ENCODE measurements around the gene ARL8A. TPM values are rescaled to one million over a fixed set of nuclear protein-coding genes. Genes with fewer than 3 reads are reported as not detected.

Gene ARL8A
- total RNA-seq, 1 experiment from 2014 or later: 45.6 TPM

- Histone ChIP-seq H3K27me3 (ENCODE audit: insufficient read depth, low read length) (no peaks in the 10 kb centered on the region; the same call in 1 of the 2 replicates), H4K20me1 (ENCODE audit: insufficient read depth) (no peaks in the 10 kb centered on the region), H3K9ac (ENCODE audit: low read length) (no peak overlapping the region), H3K79me2 (ENCODE audit: insufficient read depth, low read length) (no peaks in the 10 kb centered on the region), H3K27ac (ENCODE audit: low read depth, low read length) (no peak overlapping the region), H3K36me3 (ENCODE audit: control insufficient read depth in 1 of 2, insufficient read depth in 2 of 2, low read length in 2 of 2) (no peaks in the 10 kb centered on the region), H3K4me2 (ENCODE audit: low read length) (no peak overlapping the region), H2AFZ (ENCODE audit: low read depth, low read length, poor library complexity, severe bottlenecking) (no peak overlapping the region), H3K4me1 (ENCODE audit: control insufficient read depth in 1 of 2, insufficient read depth in 2 of 2, low read length in 2 of 2) (peaks cover 11 to 22% of the 10 kb centered on the region in 2 experiments), H3K4me3 (replicated peaks in 1 of 2; ENCODE audit: low read depth in 1 of 2, low read length in 2 of 2) (no peak overlapping the region), H3K9me3 (ENCODE audit: control insufficient read depth in 1 of 2, insufficient read depth in 1 of 2, low read depth in 1 of 2, low read length in 2 of 2) (no peaks in the 10 kb centered on the region), H3K9me2 (ENCODE audit: insufficient read depth) (no peaks in the 10 kb centered on the region)
- ChIA-PET CTCF (interaction anchor here (0.7 to 7.6 kb wide), 3 partner anchors 113 to 186 kb away, joined by 3 to 106 read pairs (median 4); partner anchors contain the start of gene ELF3), POLR2A (interaction anchor here (1.2 kb wide), 1 partner anchor 111 kb away, joined by 6 read pairs; the partner anchor contains the start of gene ELF3), RAD21 (ENCODE audit: low non-redundant PET in 1 of 2, low total read pairs in 2 of 2, uncharacterized antibody in 2 of 2, unreplicated experiment in 2 of 2) (interaction anchor here in 1 of 2 experiments (0.6 to 2.9 kb wide), 2 partner anchors 121 to 136 kb away, joined by 3 to 10 read pairs; no protein-coding TSS in a partner anchor)
- no TSS peak for BruUV-seq (replicated peaks)
- DNase-seq (ENCODE audit: low read depth, low spot score) (no peak), ATAC-seq (no peak)
- TF ChIP-seq FOSL1 (IDR thresholded peaks at IDR 0.05; ENCODE audit: low read depth): no peak
- TF ChIP-seq JUND (IDR thresholded peaks at IDR 0.05): no peak
- TF ChIP-seq, protein P1, sequence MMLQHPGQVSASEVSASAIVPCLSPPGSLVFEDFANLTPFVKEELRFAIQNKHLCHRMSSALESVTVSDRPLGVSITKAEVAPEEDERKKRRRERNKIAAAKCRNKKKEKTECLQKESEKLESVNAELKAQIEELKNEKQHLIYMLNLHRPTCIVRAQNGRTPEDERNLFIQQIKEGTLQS (IDR thresholded peaks at IDR 0.05): no peak
- TF ChIP-seq SIN3A (IDR thresholded peaks at IDR 0.05; ENCODE audit: low read depth): no peak
- TF ChIP-seq, protein P2, sequence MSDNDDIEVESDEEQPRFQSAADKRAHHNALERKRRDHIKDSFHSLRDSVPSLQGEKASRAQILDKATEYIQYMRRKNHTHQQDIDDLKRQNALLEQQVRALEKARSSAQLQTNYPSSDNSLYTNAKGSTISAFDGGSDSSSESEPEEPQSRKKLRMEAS (IDR thresholded peaks at IDR 0.05): no peak
- no peak for TF ChIP-seq EZH2phosphoT487 (IDR thresholded peaks at IDR 0.05; ENCODE audit: borderline replicate concordance)
- intact Hi-C loops (cut with micrococcal nuclease): loop anchor here (5.0 kb wide), 1 partner anchor 234 kb away; the partner anchor contains the start of gene SHISA4
These were observed 23.5 kb downstream of the ARL8A start for GRCh38 chr1:202121006-202121405.

GRCh38 chr1:202117898-202118371, 26.6 kb downstream of the ARL8A start:
- Histone ChIP-seq H2AFZ (ENCODE audit: low read depth, low read length, poor library complexity, severe bottlenecking) (no peak overlapping the region), H3K36me3 (ENCODE audit: control insufficient read depth in 1 of 2, insufficient read depth in 2 of 2, low read length in 2 of 2) (no peaks in the 10 kb centered on the region), H3K27ac (ENCODE audit: low read depth, low read length) (peak overlapping the region; percentile 31), H3K9me3 (ENCODE audit: control insufficient read depth in 1 of 2, insufficient read depth in 1 of 2, low read depth in 1 of 2, low read length in 2 of 2) (no peaks in the 10 kb centered on the region), H3K4me1 (ENCODE audit: control insufficient read depth in 1 of 2, insufficient read depth in 2 of 2, low read length in 2 of 2) (peaks cover 27 to 35% of the 10 kb centered on the region in 2 experiments), H3K27me3 (ENCODE audit: insufficient read depth, low read length) (no peaks in the 10 kb centered on the region), H3K79me2 (ENCODE audit: insufficient read depth, low read length) (no peaks in the 10 kb centered on the region), H3K4me2 (ENCODE audit: low read length) (peak overlapping the region; percentile 50; the same call in 1 of the 2 replicates), H3K9ac (ENCODE audit: low read length) (no peak overlapping the region; the same call in 1 of the 2 replicates), H4K20me1 (ENCODE audit: insufficient read depth) (no peaks in the 10 kb centered on the region), H3K9me2 (ENCODE audit: insufficient read depth) (no peaks in the 10 kb centered on the region), H3K4me3 (replicated peaks in 1 of 2; ENCODE audit: low read depth in 1 of 2, low read length in 2 of 2) (no peak overlapping the region)
- ChIA-PET CTCF (interaction anchor here (0.9 to 7.6 kb wide), 8 partner anchors 17 to 409 kb away, joined by 3 to 106 read pairs (median 5); partner anchors contain the start of genes ELF3 and RNPEP), RAD21 (ENCODE audit: low non-redundant PET in 1 of 2, low total read pairs in 2 of 2, uncharacterized antibody in 2 of 2, unreplicated experiment in 2 of 2) (interaction anchor here (0.5 to 2.1 kb wide), 12 partner anchors 9 to 118 kb away, joined by 3 to 9 read pairs (median 6); partner anchors contain the start of gene ELF3 (in 2 of the 2)), POLR2A (interaction anchor here (0.9 to 3.2 kb wide), 5 partner anchors 12 to 222 kb away, joined by 3 to 45 read pairs (median 5); partner anchors contain the start of gene ELF3)
- intact Hi-C loops (cut with micrococcal nuclease): loop anchor here (2.0 kb wide), 1 partner anchor 221 kb away; no protein-coding TSS in a partner anchor
- ATAC-seq (no peak), DNase-seq (ENCODE audit: low read depth, low spot score) (no peak)
- BruUV-seq (replicated peaks): no TSS peak
- no peak for TF ChIP-seq POLR2AphosphoS5 (IDR thresholded peaks at IDR 0.05; ENCODE audit: low read depth, low read length)
